HG02885 (cell line): ENCODE results near the gene STRBP.
A peak's percentile ranks its signal among the peaks of the same experiment; 100 is the strongest.
"Not testable (repeated sequence)": the region's sequence is repeated elsewhere in the genome, so short reads cannot be mapped to it uniquely, and the experiment has no call there.

ENCODE experiments used
- ATAC-seq: cut with Tn5 transposase; IDR thresholded peaks from one replicate; pipeline ENCODE4 v1.9.1; 2021; ENCODE audit warnings: mild to moderate bottlenecking; ENCODE audit not compliant: unreplicated experiment, poor library complexity

Gene STRBP

DNA sequence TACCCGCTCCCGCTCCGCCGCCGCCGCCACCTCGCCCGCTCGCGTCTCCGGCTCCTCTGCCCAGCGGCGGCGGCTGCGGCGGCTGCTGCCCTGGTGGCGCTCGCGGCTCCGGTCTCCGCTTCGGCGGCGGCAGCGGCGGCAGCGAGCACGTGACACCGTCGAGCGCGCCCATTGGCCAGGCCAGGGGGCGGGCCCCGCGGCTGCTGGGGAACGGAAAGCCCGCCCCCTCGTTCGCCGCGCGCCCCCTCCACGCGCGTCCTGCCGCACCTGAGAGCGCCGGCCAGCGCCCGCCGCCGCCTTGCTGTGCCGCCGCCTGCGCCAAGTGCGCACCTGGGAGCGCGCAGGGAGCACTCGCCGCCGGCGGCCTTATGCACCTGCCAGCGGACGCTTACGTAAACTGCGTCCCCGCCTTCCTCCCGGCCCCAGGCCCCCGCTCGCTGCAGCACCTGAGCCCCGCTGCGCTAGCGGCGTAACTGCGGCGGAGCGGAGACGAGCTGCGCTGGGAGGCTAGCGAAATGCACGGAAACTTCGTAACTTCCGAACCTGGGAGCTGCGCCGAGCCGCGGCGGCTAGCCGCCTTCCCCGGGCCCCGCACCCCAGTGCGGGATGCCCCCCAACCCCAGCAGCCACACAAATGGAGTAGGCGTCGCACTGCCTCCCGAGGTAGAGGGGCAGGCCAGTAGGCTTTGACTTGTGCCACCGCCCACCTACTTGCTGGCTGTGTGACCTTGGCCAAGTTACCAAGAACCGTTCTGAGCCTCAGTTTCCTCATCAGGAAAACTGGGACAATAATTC, at the start of gene STRBP:
Gene STRBP (minus strand): TSS at position 122 of the 795 bp plus-strand sequence. CDS start 84,452 bp downstream, outside the sequence.
- peak; percentile 86 for ATAC-seq

DNA sequence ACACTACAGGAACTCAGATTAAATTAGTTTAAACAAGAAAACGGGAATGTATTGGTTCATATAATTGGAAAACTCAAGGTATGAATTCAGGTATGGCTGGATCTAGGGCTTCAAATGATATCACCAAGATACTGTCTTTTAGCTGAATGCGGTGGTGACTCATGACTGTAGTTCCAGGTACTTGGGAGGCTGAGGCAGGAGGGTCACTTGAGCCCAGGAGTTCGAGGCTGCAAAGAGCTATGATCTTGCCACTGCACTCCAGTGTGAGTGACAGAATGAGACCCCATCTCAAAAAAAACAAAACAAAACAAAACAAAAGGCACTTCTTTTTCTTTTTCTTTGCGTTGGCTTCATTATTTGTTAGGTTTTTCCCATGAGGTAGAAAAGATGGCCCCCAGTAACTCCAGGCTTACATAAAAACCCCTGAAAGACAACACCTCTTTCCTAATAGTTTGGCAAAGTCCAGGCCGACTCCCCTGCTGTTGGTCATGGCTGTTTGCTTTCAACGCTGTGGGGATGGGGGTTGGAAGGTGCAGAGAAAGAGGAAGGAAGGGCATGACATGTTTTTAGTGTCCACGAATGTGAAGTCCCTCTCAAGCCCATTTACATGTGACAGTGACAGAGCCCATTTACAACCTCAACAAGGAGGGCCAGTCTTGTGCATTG, 47.8 kb upstream of the STRBP start:
- no peak for ATAC-seq

DNA sequence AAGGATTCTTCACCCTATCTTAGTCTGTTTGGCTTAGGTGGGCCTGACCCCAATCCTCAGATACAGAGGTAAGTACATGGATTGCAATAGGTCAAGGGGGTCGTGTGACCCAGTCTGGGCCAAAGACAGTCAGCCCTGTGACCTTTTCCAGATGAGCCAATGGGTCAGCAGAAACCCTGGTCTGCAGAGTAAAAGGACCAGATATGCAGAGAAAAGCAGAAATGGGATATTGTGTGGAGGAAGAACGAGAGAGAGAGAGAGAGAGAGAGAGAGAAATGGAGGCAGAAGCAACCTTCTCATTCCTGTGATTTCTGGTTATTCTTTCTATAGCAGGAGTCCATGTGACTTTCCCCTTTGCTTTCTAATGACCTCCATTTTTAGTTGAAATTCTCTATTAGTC, 47.2 kb upstream of the STRBP start:
- ATAC-seq, result no peak

DNA sequence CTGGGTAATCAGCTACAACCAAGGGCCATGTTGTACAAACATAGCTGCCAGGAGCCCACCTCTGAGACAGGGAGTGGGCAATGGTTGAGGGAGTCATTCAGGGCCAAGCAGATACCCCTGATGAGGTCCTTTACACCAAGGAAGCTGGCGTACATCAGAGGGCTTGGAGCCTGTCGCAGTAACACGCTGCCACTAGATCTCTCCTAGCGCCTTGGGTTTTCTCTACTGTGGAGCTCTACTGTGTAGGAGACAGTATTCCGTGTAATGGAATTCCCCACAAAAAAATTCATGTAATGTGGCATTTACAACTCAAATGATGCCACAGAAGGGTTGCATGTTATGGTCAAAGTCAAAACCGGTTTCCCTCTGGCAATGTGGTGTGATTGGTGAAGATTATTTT, 46.2 kb upstream of the STRBP start:
- ATAC-seq, result no peak

DNA sequence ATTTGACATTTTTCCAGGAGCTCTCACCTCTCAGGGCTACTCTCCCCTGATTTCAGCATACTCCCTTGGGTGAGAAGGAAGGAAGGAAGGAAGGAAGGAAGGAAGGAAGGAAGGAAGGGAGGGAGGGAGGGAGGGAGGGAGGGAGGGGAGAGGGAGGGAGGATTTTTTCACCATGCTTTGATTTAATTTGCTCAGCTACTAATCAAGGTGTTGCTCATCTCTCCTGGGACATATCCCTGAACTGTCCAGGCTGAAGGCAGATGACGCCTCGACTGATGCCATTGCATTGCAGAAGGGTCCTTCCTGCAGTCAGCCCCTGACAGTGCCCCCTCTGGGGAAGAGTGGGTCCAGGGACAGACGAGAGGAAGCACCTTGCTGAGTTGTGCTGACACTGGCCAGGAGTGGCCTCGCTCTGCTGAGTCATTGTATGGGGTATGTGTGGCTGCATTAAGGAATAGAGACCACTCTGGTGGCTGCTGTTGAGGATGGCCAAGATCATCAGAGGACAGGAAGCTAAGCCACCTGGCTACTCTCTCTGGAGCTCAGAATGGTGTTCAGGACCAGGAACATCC, 44.0 kb upstream of the STRBP start:
- ATAC-seq, result no peak

DNA sequence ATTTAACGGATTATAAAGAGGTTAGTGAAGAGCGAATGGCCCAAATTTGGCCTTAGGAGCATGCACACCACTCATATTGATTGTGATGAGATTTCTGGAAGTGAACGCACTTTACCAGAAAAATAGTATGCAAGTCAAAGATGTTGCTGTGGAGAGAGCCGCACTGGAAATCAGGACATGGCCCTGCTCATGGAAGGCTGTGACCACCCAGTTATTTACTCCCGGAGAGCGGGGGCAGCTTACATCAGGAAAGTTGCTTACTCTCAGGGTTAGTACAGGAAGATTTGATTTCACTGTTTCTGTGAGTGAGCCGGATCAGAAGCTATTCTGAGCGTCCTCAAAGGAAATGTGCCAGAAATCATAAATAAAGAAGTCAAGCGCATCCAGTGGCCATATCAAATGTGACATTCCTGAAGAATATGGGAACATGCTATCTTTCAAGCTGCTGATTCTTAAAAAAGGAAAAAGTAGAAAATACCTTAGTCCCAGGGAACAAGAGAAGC, 42.9 kb upstream of the STRBP start:
- ATAC-seq, result no peak

DNA sequence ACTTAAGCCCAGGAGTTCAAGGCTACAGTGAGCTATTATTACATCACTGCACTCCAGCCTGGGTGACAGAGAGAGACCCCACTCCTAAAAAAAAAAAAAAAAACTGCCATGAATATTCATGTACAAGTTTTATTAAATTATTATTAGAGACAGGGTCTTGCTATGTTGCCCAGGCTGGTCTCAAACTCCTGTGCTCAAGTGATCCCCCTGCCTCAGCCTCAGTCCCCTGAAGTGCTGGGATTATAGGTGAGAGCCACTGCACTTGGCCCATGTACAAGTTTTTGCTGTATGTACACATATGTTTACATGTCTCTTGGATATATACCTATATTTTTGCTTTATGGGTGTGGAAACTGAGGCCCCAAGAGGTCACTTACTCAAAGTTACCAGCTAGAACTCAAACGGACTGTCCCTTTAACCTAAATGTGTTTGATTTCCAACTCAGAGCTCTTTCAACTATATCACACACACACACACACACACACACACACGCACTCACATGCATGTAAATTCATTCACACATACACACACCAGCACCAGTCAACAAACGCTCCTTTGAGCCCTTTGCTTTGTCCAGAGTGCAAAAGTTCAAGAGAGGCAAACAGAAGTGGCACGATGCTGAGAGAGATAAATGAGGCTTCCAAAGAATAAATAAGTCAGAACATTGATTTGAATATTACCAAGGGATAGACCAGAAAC, 42.3 kb upstream of the STRBP start:
- ATAC-seq, result no peak

DNA sequence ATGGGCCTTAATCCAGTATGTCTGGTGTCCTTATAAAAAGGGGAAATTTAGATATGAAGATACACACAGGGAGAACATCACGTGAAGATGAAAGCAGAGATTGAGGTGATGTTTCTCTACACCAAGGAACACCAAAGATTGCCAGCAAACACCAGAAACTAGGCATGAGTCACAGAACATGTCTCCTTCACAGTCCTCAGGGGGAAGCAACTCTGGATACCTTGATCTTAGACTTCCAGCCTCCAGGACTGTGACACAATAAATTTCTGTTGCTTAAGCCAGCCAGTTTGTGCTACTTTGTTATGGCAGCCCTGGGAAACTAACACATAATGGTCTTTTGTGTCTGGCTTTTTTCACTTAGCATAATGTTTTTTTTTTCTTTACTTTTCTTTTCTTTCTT, 41.2 kb upstream of the STRBP start:
- ATAC-seq, result no peak

DNA sequence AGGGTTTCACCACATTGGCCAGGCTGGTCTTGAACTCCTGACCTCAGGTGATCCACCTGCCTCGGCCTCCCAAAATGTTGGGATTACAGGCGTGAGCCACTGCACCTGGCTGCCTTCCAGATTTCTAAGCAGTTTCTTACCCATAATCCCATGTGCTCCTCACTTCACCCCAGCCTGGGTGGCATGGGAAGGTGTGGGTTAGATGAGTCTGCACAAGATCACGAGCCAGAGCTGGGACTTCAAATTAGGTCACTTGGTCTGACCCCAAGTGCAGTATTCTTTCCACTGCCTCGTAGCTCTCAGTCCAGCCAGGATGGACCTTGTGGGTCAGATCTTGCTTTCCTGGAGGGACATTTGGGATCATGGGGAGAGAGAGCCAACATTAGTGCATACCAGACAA, 37.5 kb upstream of the STRBP start:
- ATAC-seq, result no peak

DNA sequence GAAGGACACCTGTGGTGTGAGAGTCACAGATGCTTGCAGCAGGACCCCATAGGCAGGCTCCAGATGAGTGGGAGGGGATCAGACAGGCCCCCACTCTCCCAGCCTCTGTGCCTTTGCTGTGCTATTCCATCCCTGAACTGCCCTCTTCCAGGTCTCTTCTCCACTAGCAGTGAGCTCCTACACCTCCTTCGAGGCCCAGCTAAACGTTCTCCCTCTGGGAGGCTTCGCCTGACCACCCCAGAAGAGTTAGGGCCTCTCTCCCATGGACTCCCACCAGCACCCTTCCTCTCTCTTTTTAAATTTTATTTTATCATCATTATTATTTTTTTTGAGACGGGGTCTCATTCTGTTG, 35.9 kb upstream of the STRBP start:
- ATAC-seq, result no peak

DNA sequence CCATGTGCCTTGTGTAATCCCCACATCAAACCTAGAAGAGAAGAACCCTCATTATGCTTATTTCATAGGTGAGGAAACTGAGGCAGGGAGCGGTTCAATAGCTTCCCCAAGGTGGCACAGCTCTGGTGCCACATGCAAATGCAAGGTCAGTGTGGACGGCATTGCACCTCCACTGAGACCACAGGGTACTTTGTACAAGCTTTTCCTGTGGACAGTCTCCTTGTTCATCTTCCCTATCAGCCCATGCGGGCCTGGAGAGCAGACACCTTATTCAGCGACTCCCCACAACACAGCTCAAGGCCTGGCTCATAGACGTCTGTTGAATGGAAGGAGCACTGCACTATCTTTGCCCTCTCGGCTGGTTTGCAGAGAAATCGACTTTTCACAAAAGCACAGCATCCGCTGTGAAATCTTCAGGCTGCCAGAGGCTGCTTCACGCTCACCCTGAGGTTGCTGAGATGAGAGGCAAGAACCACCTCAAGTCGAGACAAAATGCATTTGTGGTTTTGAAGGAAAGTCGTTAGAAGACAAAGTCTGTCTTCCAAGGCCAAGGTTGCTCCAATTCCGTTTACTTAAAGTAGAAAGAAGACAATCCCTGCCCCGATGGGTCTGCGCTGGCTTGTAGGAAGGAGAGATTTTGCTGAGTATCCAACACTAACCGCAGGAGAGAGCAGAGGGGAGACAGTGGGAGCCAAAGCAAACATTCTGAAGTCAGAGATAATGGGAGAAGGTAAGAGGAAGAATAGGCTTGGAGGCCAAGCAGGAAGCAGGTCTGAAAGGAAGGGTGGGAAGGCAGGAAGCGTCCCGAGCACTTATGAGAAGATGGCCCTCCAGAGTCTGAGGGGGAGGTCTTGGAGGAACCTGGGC, 34.2 kb upstream of the STRBP start:
- ATAC-seq, result no peak

DNA sequence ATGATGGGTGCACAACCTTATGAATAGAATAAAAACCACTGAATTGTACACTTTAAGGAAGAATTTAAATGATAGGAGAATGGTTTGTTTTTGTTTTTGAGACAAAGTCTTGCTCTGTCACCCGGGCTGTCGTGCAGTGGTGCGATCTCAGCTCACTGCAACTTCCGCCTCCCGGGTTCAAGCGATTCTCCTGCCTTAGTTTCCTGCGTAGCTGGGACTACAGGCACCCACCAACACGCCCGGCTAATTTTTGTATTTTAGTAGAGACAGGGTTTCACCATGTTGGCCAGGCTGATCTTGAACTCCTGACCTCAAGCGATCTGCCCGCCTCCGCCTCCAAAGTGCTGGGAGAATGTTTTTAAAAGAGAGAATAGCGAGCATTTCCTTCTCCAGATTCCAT, 33.5 kb upstream of the STRBP start:
- ATAC-seq, result not testable (repeated sequence)

DNA sequence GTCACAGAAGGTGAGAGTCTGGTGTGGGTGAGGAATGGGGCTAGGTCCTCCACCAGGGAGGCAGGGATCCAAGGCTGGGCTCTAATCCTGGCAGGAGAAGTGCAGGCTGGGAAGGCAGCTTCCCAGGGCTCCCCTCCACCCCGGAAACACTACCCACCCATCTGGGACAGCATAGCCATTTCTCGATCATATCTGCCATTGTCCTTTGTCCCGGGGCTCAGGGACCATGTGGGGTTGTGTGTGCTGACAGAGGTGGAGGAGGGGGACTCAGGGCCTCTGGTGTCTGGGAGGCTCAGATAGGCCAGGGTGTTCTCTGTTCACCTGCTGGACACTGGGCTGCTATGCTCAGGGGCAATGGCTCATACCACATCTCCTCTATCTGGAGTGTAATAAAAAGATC, 32.2 kb upstream of the STRBP start:
- ATAC-seq, result no peak

DNA sequence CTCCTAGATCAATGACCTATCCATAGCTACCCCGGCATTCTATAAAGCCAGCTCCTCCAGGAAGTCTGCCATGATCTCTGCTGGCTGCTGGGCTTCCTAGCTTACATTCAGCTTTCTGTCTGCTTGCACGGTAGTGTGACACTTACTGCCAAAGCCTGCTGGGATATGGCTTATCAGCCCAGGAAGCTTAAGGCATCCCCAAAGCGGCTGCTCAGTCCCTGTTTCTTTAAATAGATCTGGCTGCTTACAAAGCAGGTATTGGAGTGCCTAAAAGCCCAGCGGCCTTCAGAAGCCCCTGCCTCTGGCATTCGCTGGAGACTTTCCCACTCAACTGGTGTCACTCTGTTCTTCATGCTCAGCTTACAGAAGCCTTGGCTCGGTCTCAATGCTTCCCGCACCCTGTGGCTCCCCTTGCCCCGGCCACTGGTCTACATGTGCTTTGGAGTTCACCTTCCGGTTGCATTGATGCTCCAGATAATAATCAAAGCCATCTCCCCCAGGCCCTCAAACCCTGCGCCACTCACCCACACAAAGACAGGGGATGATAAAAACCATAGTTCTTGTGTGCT, 31.3 kb upstream of the STRBP start:
- ATAC-seq, result no peak

DNA sequence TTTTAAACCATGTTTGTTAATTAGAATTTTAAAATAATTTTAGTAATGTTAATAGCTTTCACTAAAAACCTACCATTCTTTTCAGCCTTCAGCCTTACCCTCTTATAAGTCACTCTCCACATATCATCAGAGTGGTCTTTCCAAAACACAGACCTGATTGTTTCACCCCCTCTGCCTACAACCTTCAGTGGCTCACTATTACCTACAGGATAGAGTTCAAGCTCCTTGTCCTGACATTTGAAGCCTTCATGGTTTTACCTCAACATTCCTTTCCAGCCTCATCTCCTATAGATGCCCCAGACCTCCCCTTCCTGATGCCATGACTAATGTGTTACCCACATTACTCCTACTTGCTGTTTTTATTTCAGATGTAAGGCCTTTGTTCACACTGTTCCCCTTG, 27.8 kb upstream of the STRBP start:
- no peak for ATAC-seq

DNA sequence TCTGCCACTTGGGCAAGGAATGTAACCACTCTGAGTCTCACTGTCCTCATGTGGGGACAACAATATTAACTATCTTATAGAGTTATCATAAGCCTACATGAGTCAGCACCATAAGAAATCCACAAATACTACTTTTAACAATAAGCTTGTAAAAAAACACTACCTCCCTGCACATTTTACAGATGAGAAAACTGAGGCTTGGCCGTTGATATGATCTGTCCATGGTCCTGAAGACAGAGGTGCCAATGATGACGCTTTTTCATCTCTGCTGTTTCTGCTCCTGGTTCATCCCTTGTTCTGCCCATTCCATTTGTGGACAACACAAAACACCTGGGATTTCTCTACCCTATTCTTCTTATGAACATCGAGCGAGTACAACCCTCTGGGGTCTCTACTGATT, 23.4 kb upstream of the STRBP start:
- no peak for ATAC-seq

DNA sequence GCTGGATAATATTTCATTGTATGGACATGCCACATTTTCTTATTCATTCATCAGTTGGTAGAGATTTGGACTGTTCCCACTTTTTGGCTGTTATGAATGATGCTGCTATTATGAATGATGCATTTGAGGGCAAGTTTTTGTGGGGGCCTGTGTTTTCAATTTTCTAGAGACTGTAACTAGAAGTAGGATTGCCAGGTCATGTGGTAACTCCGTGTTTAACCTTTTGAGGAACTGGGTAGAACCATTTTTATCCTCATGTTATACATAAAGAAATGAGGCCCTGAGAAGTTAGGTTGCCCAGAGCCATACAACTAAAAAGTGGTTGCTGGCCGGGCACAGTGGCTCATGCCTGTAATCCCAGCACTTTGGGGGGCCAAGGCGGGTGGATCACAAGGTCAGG, 22.4 kb upstream of the STRBP start:
- no peak for ATAC-seq

DNA sequence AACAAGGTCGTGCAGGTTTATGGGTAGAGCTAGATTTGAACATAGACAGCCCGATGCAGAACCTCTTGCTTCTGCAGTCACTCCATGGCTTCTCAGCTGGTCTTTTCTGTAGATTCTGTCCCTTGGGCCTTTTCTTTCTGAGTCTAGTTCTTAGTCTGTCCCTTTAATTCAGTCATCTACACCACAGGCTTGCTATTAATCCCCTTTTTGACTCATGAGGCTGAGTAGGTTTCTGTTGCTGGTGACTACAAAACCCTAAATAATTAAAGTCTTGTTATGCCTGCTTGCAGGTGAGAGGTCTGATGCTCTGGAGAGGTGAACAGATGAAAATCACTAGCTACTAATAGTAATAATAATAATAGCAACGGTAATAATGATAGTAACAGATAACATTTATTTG, 19.3 kb upstream of the STRBP start:
- no peak for ATAC-seq

DNA sequence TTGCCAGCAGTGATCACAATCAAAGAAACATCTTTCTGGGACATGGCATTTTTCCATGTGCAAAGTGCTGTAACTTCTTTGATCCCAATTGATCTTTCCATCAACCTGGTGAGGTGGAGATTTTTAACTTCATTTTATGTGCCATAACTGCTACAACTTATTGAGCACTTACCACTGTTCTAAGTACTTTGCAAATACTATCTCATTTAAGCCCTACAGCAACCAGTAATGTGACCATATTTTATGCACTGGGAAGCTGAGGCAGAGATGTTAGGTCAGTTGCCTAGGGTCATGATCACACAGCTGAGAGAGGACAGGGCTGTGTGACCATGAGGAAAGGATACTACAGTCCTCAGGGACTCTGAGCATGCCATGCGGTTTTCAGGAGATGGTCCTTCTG, 17.9 kb upstream of the STRBP start:
- ATAC-seq, result no peak

DNA sequence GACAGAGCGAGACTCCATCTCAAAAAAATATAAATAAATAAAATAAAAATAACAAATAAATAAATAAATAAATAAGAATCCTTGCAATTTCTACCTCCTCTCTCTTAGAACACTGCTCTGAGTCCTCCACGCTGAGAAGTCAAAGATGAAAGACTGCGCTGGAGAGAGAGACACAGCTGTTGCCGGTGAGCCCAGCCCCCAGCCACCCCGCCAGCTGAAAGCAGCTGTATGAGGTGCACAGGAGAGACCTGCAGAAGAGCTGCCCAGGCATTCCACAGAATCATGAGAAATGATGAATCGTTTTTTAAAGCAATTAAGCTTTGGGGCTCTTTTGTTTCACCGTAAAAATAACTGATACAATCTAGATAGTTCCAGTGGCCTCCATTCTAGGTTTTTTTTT, 16.3 kb upstream of the STRBP start:
- ATAC-seq, result no peak
